HepG2 (cell line): ENCODE results near the gene JMY. TPM values are rescaled to one million over a fixed set of nuclear protein-coding genes. Genes with fewer than 3 reads are reported as not detected.

Experiments
- CCDC6 ChIP-seq: sonication (generic); formaldehyde crosslinking; IDR thresholded peaks from 2 replicates; pipeline ENCODE4 v1.8.1; 2022; ENCODE audit warnings: mild to moderate bottlenecking, missing genetic modification reagents, moderate library complexity
- GLMP ChIP-seq: sonication (generic); formaldehyde crosslinking; IDR thresholded peaks from 2 replicates; pipeline ENCODE4 v1.9.0; 2021; ENCODE audit warnings: missing genetic modification reagents, mild to moderate bottlenecking, borderline replicate concordance
- HNF4A ChIP-seq: sonication (generic); formaldehyde crosslinking; IDR thresholded peaks from 2 replicates; pipeline ENCODE4 v1.4.0; 2020; ENCODE audit warnings: missing genetic modification reagents
- HNRNPLL ChIP-seq: fragments of 200-400 bp; formaldehyde crosslinking; IDR thresholded peaks from 2 replicates; pipeline ENCODE4 v1.6.1; 2017; ENCODE audit warnings: mild to moderate bottlenecking, low read depth, low read length; ENCODE audit not compliant: poor library complexity, severe bottlenecking
- HOXA7 ChIP-seq: sonication (generic); formaldehyde crosslinking; IDR thresholded peaks from 2 replicates; pipeline ENCODE4 v1.8.1; 2022; ENCODE audit warnings: mild to moderate bottlenecking, missing genetic modification reagents, moderate library complexity
- MAX ChIP-seq: IDR thresholded peaks from 2 replicates; pipeline ENCODE4 v1.6.1; 2012; ENCODE audit warnings: inconsistent platforms
- PATZ1 ChIP-seq: sonication (generic); formaldehyde crosslinking; IDR thresholded peaks from 2 replicates; pipeline ENCODE4 v1.4.0; 2020; ENCODE audit warnings: missing genetic modification reagents
- PBX3 ChIP-seq: sonication (generic); formaldehyde crosslinking; IDR thresholded peaks from 2 replicates; pipeline ENCODE4 v1.8.1; 2023; ENCODE audit warnings: missing genetic modification reagents, inconsistent platforms, borderline replicate concordance
- RFXAP ChIP-seq: sonication (generic); formaldehyde crosslinking; IDR thresholded peaks from 2 replicates; pipeline ENCODE4 v1.4.0; 2020; ENCODE audit warnings: missing genetic modification reagents, borderline replicate concordance
- USF2 ChIP-seq, 2 experiments: sonication (generic) in 1 of 2; formaldehyde crosslinking in 1 of 2; IDR thresholded peaks; 2 replicates each; pipeline versions ENCODE4 v1.5.1 to v1.6.1; 2011 to 2020; ENCODE audit warnings: borderline replicate concordance in 1 of 2, low read depth in 1 of 2, low read length in 1 of 2, mild to moderate bottlenecking in 1 of 2, missing genetic modification reagents in 1 of 2, moderate library complexity in 1 of 2
- ZNF280D ChIP-seq: sonication (generic); formaldehyde crosslinking; IDR thresholded peaks from 2 replicates; pipeline ENCODE4 v1.5.1; 2020; ENCODE audit warnings: mild to moderate bottlenecking, missing genetic modification reagents
- ZNF331 ChIP-seq: sonication (generic); formaldehyde crosslinking; IDR thresholded peaks from 2 replicates; pipeline ENCODE4 v1.4.0; 2020; ENCODE audit warnings: missing genetic modification reagents
- ZNF430 ChIP-seq: sonication (generic); formaldehyde crosslinking; IDR thresholded peaks from 2 replicates; pipeline ENCODE4 v1.9.0; 2021; ENCODE audit warnings: mild to moderate bottlenecking, missing genetic modification reagents
- ZNF563 ChIP-seq: sonication (generic); formaldehyde crosslinking; IDR thresholded peaks from 2 replicates; pipeline ENCODE4 v1.8.0; 2022; ENCODE audit warnings: mild to moderate bottlenecking, moderate library complexity, missing genetic modification reagents
- ZNF589 ChIP-seq: sonication (generic); formaldehyde crosslinking; conservative IDR thresholded peaks from 2 replicates; pipeline ENCODE4 v1.8.0; 2022; ENCODE audit warnings: mild to moderate bottlenecking, moderate library complexity, missing genetic modification reagents
- ZNF850 ChIP-seq: sonication (generic); formaldehyde crosslinking; conservative IDR thresholded peaks from 2 replicates; pipeline ENCODE4 v1.9.0; 2021; ENCODE audit warnings: mild to moderate bottlenecking, missing genetic modification reagents
- ZNF878 ChIP-seq: sonication (generic); formaldehyde crosslinking; IDR thresholded peaks from 2 replicates; pipeline ENCODE4 v1.8.1; 2023; ENCODE audit warnings: mild to moderate bottlenecking, missing genetic modification reagents, moderate library complexity
- polyA plus RNA-seq, 8 experiments: library from polyadenylated mRNA; depleted of rRNA in 3 of 8; stranded (reverse) in 7 of 8; unstranded in 1 of 8; fragments of >200 nt; fragmentation: Illumina TruSeq in 4 of 8; extraction: Trizol in 4 of 8; gene quantifications; 2 replicates each; pipeline versions ENCODE4 v1.2.1 to v1.2.3, GENCODE V29; 2011 to 2016; ENCODE audit warnings: low read depth in 4 of 8, missing spikeins in 1 of 8, mixed read lengths in 1 of 8; ENCODE audit not compliant: insufficient read depth in 1 of 8
- total RNA-seq, 5 experiments: library from RNA; depleted of rRNA; stranded (reverse); fragments of >200 nt; fragmentation: Illumina TruSeq; extraction: Trizol; gene quantifications; 2 replicates each; pipeline ENCODE4 v1.2.3, GENCODE V29; 2016; ENCODE audit warnings: low read depth in 1 of 5

The JMY gene
- total and polyA plus RNA-seq, 2 of the 13 experiments (the other 11 are each of a cell fraction or from before 2014, with no cell fraction given), result 4.0 to 4.2 TPM

GRCh38 chr5:79235634-79236361 is at the start of gene JMY (continued):
- no peak for TF ChIP-seq ZNF280D (CRISPR knock-in tag)
- peak; percentile 79 for TF ChIP-seq HNRNPLL
- peak; percentile 40; the same call in 1 of the 2 replicates for TF ChIP-seq ZNF589 (CRISPR knock-in tag)
- peak; percentile 82 for TF ChIP-seq USF2 (IDR thresholded peaks at IDR 0.05; ENCODE audit: low read depth, low read length)
- 0 out of 2 replicates have a peak, but pooled peaks have one; percentile 55 for TF ChIP-seq USF2 (CRISPR knock-in tag; IDR thresholded peaks at IDR 0.05; ENCODE audit: borderline replicate concordance)
- TF ChIP-seq CCDC6 (CRISPR knock-in tag), result peak; percentile 69
- TF ChIP-seq PATZ1 (CRISPR knock-in tag), result peak; percentile 36; the same call in 1 of the 2 replicates
- 0 out of 2 replicates have a peak, but pooled peaks have one; percentile 3 for TF ChIP-seq HNF4A
- no peak for TF ChIP-seq HOXA7
- no peak for TF ChIP-seq GLMP (CRISPR knock-in tag)
- TF ChIP-seq ZNF563 (CRISPR knock-in tag), result peak; percentile 76; the same call in 1 of the 2 replicates
- no peak for TF ChIP-seq PBX3
- no peak; the same call in 1 of the 2 replicates for TF ChIP-seq ZNF850 (CRISPR knock-in tag)
- 0 out of 2 replicates have a peak, but pooled peaks have one; percentile 4 for TF ChIP-seq ZNF331 (CRISPR knock-in tag)
- no peak for TF ChIP-seq ZNF878
- TF ChIP-seq RFXAP (CRISPR knock-in tag), result no peak
- peak; percentile 97 for TF ChIP-seq MAX
- TF ChIP-seq ZNF430 (CRISPR knock-in tag), result peak; percentile 56; the same call in 1 of the 2 replicates
